Measurements from ENCODE around the gene KLHL2. TPM values are rescaled to one million over a fixed set of nuclear protein-coding genes. Genes with fewer than 3 reads are reported as not detected.

Gene KLHL2
- total RNA-seq, 4 donors from 2014 or later: 6.1 to 68.2 (median 26.2) TPM

- Histone ChIP-seq H3K4me3 (peak overlapping the region; percentile 81 to 95), H3K9me3 (no peaks in the 10 kb centered on the region), H3K27ac (peak overlapping the region; percentile 78 to 83), H3K4me1 (no peaks in the 10 kb centered on the region), H3K27me3 (no peaks in the 10 kb centered on the region), H3K36me3 (no peaks in the 10 kb centered on the region)
- no peak for DNase-seq
- TF ChIP-seq CTCF (IDR thresholded peaks at IDR 0.05) (no peak), POLR2A (IDR thresholded peaks at IDR 0.05) (no peak)
- intact Hi-C loops (cut with DNase I; ENCODE audit: low total_unique reads): no loop called here
Measured at GRCh38 chr4:165328101-165328425, 120.7 kb downstream of the KLHL2 start.

DNA sequence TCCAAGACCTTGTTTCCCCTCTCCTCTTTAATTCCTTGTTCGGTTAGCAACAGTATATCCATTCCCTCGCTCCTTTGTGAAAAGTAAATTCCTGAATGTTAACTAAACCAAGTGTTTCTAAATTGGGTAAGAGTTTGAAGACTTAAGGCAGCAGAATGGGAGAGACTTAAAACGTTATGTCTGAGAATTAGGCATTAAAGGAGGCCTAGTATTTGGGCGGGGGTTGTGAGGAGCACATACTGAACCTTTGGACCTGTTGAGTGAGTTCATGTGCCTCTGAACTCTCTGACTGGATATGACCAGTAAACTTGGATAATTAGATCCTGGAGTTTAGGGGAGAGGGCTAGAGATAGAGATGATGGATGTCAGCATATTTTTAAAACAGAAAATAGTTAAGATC, 121.3 kb downstream of the KLHL2 start:
- Histone ChIP-seq H3K27ac (no peak overlapping the region), H3K36me3 (no peaks in the 10 kb centered on the region), H3K4me1 (no peaks in the 10 kb centered on the region), H3K9me3 (no peaks in the 10 kb centered on the region), H3K4me3 (peak overlapping the region in 1 of 2 donors; percentile 95), H3K27me3 (no peaks in the 10 kb centered on the region)
- intact Hi-C loops (cut with DNase I; ENCODE audit: low total_unique reads): no loop called here
- no peak for TF ChIP-seq CTCF (IDR thresholded peaks at IDR 0.05)
- TF ChIP-seq POLR2A (IDR thresholded peaks at IDR 0.05): no peak
- DNase-seq: no peak

- Histone ChIP-seq H3K9me3 (no peaks in the 10 kb centered on the region), H3K36me3 (no peaks in the 10 kb centered on the region), H3K4me1 (no peaks in the 10 kb centered on the region), H3K4me3 (no peak overlapping the region), H3K27me3 (no peaks in the 10 kb centered on the region), H3K27ac (no peak overlapping the region)
- intact Hi-C loops (cut with DNase I; ENCODE audit: low total_unique reads): loop anchor here (10.0 kb wide), 1 partner anchor 125 kb away; the partner anchor contains the start of gene KLHL2
- DNase-seq: no peak
- no peak for TF ChIP-seq CTCF (IDR thresholded peaks at IDR 0.05)
- TF ChIP-seq POLR2A (IDR thresholded peaks at IDR 0.05): no peak
Measured at GRCh38 chr4:165330071-165330470, 122.7 kb downstream of the KLHL2 start.

GRCh38 chr4:165330666-165331065, 123.3 kb downstream of the KLHL2 start:
- H3K27me3 ChIP-seq: no peaks in the 10 kb centered on the region
- DNase-seq: no peak
- TF ChIP-seq POLR2A (IDR thresholded peaks at IDR 0.05) (no peak), CTCF (IDR thresholded peaks at IDR 0.05) (no peak)
- intact Hi-C loops (cut with DNase I; ENCODE audit: low total_unique reads): loop anchor here (10.0 kb wide), 1 partner anchor 126 kb away; the partner anchor contains the start of gene KLHL2
- no peak overlapping the region for H3K4me3 ChIP-seq
- no peaks in the 10 kb centered on the region for H3K36me3 ChIP-seq
- no peaks in the 10 kb centered on the region for H3K4me1 ChIP-seq
- no peaks in the 10 kb centered on the region for H3K9me3 ChIP-seq
- H3K27ac ChIP-seq: no peak overlapping the region

DNA sequence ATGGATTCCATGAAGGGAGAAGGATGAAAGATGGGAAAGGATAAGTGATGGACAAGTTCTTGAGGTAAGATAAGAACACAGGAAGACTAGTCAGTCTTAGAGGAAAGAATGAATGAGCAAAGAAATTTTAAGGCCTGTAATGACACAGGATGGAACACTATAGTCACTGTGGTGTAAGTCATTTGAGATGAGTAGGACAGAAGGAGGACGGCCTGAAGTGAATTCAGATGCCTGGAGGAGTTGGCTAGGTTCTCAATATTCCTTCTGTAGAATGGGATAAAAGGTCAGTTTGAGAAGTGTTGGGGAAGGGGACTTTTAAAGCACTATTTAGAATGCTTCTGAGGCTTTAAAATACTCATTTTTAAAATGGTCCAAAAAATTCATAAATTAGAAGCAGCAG, 124.0 kb downstream of the KLHL2 start:
- Histone ChIP-seq H3K36me3 (no peaks in the 10 kb centered on the region), H3K9me3 (no peaks in the 10 kb centered on the region), H3K27me3 (no peaks in the 10 kb centered on the region), H3K4me1 (no peaks in the 10 kb centered on the region), H3K27ac (no peak overlapping the region), H3K4me3 (no peak overlapping the region)
- intact Hi-C loops (cut with DNase I; ENCODE audit: low total_unique reads): loop anchor here (10.0 kb wide), 1 partner anchor 127 kb away; the partner anchor contains the start of gene KLHL2
- no peak for DNase-seq
- no peak for TF ChIP-seq CTCF (IDR thresholded peaks at IDR 0.05)
- no peak for TF ChIP-seq POLR2A (IDR thresholded peaks at IDR 0.05)
